Measurements from ENCODE around the gene PRICKLE4. TPM values are rescaled to one million over a fixed set of nuclear protein-coding genes. Genes with fewer than 3 reads are reported as not detected.

PRICKLE4 gene
- total and polyA plus RNA-seq, 2 of the 13 experiments (the other 11 are each of a cell fraction or from before 2014, with no cell fraction given): 0.92 to 1.2 TPM

GRCh38 chr6:41771058-41771983 lies 9.3 kb upstream of the PRICKLE4 start:
- peaks cover 22 to 44% of the 10 kb centered on the region in 2 experiments for H3K36me3 ChIP-seq (replicated peaks in 1 of 2; ENCODE audit: control insufficient read depth in 1 of 2, insufficient read depth in 2 of 2, low read length in 2 of 2)
- intact Hi-C loops (cut with micrococcal nuclease; ENCODE audit: unreplicated experiment) (no loop called here), in situ Hi-C loops (cut with HindIII; ENCODE audit: extremely low pct_ligation_motif_present, low pct_unique_long_range_greater_than_20kb) (no loop called here)
- no peak for FAIRE-seq
- no peak overlapping the region for H3K4me2 ChIP-seq (ENCODE audit: low read depth, low read length)
- H4K20me1 ChIP-seq (ENCODE audit: insufficient read depth, low read length): no peaks in the 10 kb centered on the region
- WGBS (ENCODE audit: low lambda C conversion rate): 94% methylated on average over 19 of the region's 29 CpGs
- no peak for DNase-seq (ENCODE audit: low spot score)
- no peak overlapping the region for H3K27ac ChIP-seq (ENCODE audit: extremely low read length, insufficient read depth, low read length)
- H2AFZ ChIP-seq (ENCODE audit: low read length): no peak overlapping the region
- no peaks in the 10 kb centered on the region for H3K27me3 ChIP-seq (ENCODE audit: control insufficient read depth in 1 of 2, insufficient read depth in 2 of 2, low read length in 2 of 2)
- CTCF ChIA-PET (ENCODE audit: low intra/inter-chr PET ratio, low total read pairs): no interaction called here
- H3K9me3 ChIP-seq (ENCODE audit: low read length): no peaks in the 10 kb centered on the region
- no peak for ATAC-seq
- POLR2A ChIA-PET: interaction anchor here (1.5 to 1.6 kb wide), 2 partner anchors 30 to 32 kb away, joined by 4 to 5 read pairs; no protein-coding TSS in a partner anchor
- no TSS peak for BruUV-seq (replicated peaks)
- no peak overlapping the region for H3K4me3 ChIP-seq (replicated peaks in 1 of 3; ENCODE audit: insufficient read depth in 1 of 3, low read depth in 2 of 3, low read length in 3 of 3)
- no peaks in the 10 kb centered on the region for H3K79me2 ChIP-seq (ENCODE audit: insufficient read depth, low read length)
- TF ChIP-seq SMAD3 (CRISPR knock-in tag; IDR thresholded peaks at IDR 0.05) (no peak), ZNF749 (CRISPR knock-in tag; IDR thresholded peaks at IDR 0.05; ENCODE audit: borderline replicate concordance) (no peak), RBFOX2 (IDR thresholded peaks at IDR 0.05; ENCODE audit: low read depth, low read length) (0 out of 2 replicates have a peak, but pooled peaks have one; percentile 34)
- H3K9ac ChIP-seq (ENCODE audit: insufficient read depth, low read depth, low read length): no peak overlapping the region
- H3K4me1 ChIP-seq (ENCODE audit: insufficient read depth, low read length): peaks cover 45% of the 10 kb centered on the region

GRCh38 chr6:41774841-41775240 lies 5.7 kb upstream of the PRICKLE4 start:
- H3K36me3 ChIP-seq (replicated peaks in 1 of 2; ENCODE audit: control insufficient read depth in 1 of 2, insufficient read depth in 2 of 2, low read length in 2 of 2): peaks cover 22 to 50% of the 10 kb centered on the region in 2 experiments
- TF ChIP-seq FOXK2 (IDR thresholded peaks at IDR 0.05) (no peak), CHCHD3 (CRISPR knock-in tag; IDR thresholded peaks at IDR 0.05) (no peak), HMG20B (CRISPR knock-in tag; conservative IDR thresholded peaks at IDR 0.05) (no peak), CEBPB (IDR thresholded peaks at IDR 0.05; ENCODE audit: borderline replicate concordance, low read depth, low read length) (no peak), KAT2B (IDR thresholded peaks at IDR 0.05; ENCODE audit: borderline replicate concordance, low read depth, low read length) (no peak), RAD21 (CRISPR knock-in tag; IDR thresholded peaks at IDR 0.05) (no peak), ZNF850 (CRISPR knock-in tag; conservative IDR thresholded peaks at IDR 0.05) (no peak), BCL6 (CRISPR knock-in tag; IDR thresholded peaks at IDR 0.05) (no peak), ZNF101 (CRISPR knock-in tag; IDR thresholded peaks at IDR 0.05; ENCODE audit: borderline replicate concordance, low read depth) (no peak), ATF2 (CRISPR knock-in tag; IDR thresholded peaks at IDR 0.05) (no peak)
- TF ChIP-seq, protein P1, sequence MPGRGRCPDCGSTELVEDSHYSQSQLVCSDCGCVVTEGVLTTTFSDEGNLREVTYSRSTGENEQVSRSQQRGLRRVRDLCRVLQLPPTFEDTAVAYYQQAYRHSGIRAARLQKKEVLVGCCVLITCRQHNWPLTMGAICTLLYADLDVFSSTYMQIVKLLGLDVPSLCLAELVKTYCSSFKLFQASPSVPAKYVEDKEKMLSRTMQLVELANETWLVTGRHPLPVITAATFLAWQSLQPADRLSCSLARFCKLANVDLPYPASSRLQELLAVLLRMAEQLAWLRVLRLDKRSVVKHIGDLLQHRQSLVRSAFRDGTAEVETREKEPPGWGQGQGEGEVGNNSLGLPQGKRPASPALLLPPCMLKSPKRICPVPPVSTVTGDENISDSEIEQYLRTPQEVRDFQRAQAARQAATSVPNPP (CRISPR knock-in tag; IDR thresholded peaks at IDR 0.05): no peak

More at GRCh38 chr6:41774841-41775240, 5.7 kb upstream of the PRICKLE4 start:
- CTCF ChIA-PET (ENCODE audit: low intra/inter-chr PET ratio, low total read pairs): interaction anchor here (4.1 to 4.4 kb wide), 2 partner anchors 39 to 69 kb away, joined by 44 to 61 read pairs; partner anchors contain the start of gene TFEB
- H3K27me3 ChIP-seq (ENCODE audit: control insufficient read depth in 1 of 2, insufficient read depth in 2 of 2, low read length in 2 of 2): no peaks in the 10 kb centered on the region
- H3K27ac ChIP-seq (ENCODE audit: extremely low read length, insufficient read depth, low read length): no peak overlapping the region
- no TSS peak for BruUV-seq (replicated peaks)
- H3K4me3 ChIP-seq (replicated peaks in 1 of 3; ENCODE audit: insufficient read depth in 1 of 3, low read depth in 2 of 3, low read length in 3 of 3): no peak overlapping the region
- FAIRE-seq (no peak), ATAC-seq (no peak), DNase-seq (ENCODE audit: low spot score) (no peak)
- H3K4me2 ChIP-seq (ENCODE audit: low read depth, low read length): no peak overlapping the region
- no peak overlapping the region for H3K9ac ChIP-seq (ENCODE audit: insufficient read depth, low read depth, low read length)
- in situ Hi-C loops (cut with HindIII; ENCODE audit: extremely low pct_ligation_motif_present, low pct_unique_long_range_greater_than_20kb): loop anchor here (5.0 to 25.0 kb wide), 2 partner anchors 38 to 437 kb away; partner anchors contain the start of genes MRPS10 and TFEB
- intact Hi-C loops (cut with micrococcal nuclease; ENCODE audit: unreplicated experiment): loop anchor here (5.0 kb wide), 1 partner anchor 173 kb away; no protein-coding TSS in a partner anchor
- peaks cover 23% of the 10 kb centered on the region for H3K4me1 ChIP-seq (ENCODE audit: insufficient read depth, low read length)
- H3K9me3 ChIP-seq (ENCODE audit: low read length): no peaks in the 10 kb centered on the region
- POLR2A ChIA-PET: interaction anchor here (1.3 to 2.8 kb wide), 2 partner anchors 33 to 41 kb away, joined by 5 to 14 read pairs; no protein-coding TSS in a partner anchor
- H4K20me1 ChIP-seq (ENCODE audit: insufficient read depth, low read length): no peaks in the 10 kb centered on the region
- WGBS (ENCODE audit: low lambda C conversion rate): 96% methylated on average over 3 of the region's 3 CpGs
- H2AFZ ChIP-seq (ENCODE audit: low read length): no peak overlapping the region
- H3K79me2 ChIP-seq (ENCODE audit: insufficient read depth, low read length): peaks cover 4% of the 10 kb centered on the region

All from HepG2 (cell line).